Left ventricle myocardium inferior (tissue), 1 donor: Measurements from ENCODE around the gene ATP6V1D. TPM values are rescaled to one million over a fixed set of nuclear protein-coding genes. Genes with fewer than 3 reads are reported as not detected.

Source experiments
- DNase-seq: peaks from one replicate; pipeline ENCODE4 v3.0.0-alpha.2; 2020
- H3K27ac ChIP-seq: fragments of 200-600 bp; replicated peaks from 2 replicates; pipeline ENCODE4 v1.8.0; 2021
- H3K27me3 ChIP-seq: fragments of 200-600 bp; 2 replicates; pipeline ENCODE4 v1.8.0; 2021; ENCODE audit warnings: low read depth
- H3K36me3 ChIP-seq: fragments of 200-600 bp; 2 replicates; pipeline ENCODE4 v1.8.0; 2021
- H3K4me1 ChIP-seq: fragments of 200-600 bp; 2 replicates; pipeline ENCODE4 v1.8.0; 2021
- H3K4me3 ChIP-seq: fragments of 200-600 bp; 2 replicates; pipeline ENCODE4 v1.8.0; 2021; ENCODE audit warnings: mild to moderate bottlenecking, moderate library complexity
- H3K9me3 ChIP-seq: fragments of 200-600 bp; replicated peaks from 2 replicates; pipeline ENCODE4 v1.8.0; 2021
- CTCF ChIP-seq: fragments of 200-600 bp; IDR thresholded peaks from 2 replicates; pipeline ENCODE4 v1.8.0; 2021; ENCODE audit warnings: antibody characterized with exemption, mild to moderate bottlenecking, borderline replicate concordance
- intact Hi-C: fragments of 100-400 bp; cut with micrococcal nuclease; formaldehyde crosslinking; loops from one replicate; pipeline ENCODE4 v1.11.0; 2022
- total RNA-seq: library from RNA; stranded (reverse); fragmentation: NEBNext Ultra II Directional; extraction: Animal tissue kit (Norgen Biotek cat#: 25700); gene quantifications from one replicate; pipeline ENCODE4 v1.2.1, GENCODE V29; 2021
- donor health status: DM: no; HTN: yes; CAD: no; lungs with severe emphysema.

ATP6V1D gene
- total RNA-seq, 1 donor from 2014 or later = 185 TPM

DNA sequence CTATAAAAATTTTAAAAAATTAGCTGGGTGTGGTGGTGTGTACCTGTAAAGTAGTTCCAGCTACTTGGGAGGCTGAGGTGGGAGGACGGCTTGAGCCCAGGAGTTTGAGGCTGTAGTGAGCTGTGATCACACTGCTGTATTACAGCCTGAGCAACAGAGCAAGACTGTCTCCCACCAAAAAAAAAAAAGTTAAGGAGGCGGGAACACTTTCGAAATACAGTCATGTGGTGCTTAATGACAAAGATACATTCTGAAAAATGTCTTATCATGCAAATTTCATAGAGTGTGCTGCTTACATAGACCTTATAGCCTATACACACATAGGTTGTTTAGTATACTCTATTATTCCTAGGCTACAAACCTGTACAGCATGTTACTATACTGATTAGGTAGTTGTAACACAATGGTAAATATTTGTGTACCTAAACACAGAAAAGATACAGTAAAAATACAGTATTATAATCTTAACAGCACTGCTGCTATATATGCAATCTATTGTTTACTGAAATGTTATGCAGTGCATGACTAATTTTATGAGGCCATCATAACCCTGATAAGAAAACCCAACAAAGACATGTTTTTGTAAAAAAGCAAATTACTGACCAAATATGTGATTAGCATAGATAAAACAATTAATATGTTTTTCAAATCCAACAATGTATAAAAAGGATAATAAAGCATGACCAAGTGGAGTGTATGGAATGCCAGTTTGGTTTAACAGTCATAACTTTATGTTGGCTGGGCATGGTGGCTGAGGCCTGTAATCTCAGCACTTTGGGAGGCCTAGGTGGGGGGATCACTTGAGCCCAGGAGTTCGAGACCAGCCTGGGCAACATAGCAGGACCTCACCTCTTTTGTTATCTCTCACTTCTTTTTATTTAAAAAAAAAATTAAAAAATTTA lies 11.9 kb upstream of the ATP6V1D start:
- no peak for DNase-seq
- intact Hi-C loops = no loop called here
- peaks cover 95% of the 10 kb centered on the region for H3K36me3 ChIP-seq
- no peak overlapping the region for H3K27ac ChIP-seq
- no peak overlapping the region for H3K4me3 ChIP-seq
- H3K27me3 ChIP-seq = no peaks in the 10 kb centered on the region
- H3K9me3 ChIP-seq = no peaks in the 10 kb centered on the region
- peaks cover 19% of the 10 kb centered on the region for H3K4me1 ChIP-seq
- TF ChIP-seq CTCF = no peak

DNA sequence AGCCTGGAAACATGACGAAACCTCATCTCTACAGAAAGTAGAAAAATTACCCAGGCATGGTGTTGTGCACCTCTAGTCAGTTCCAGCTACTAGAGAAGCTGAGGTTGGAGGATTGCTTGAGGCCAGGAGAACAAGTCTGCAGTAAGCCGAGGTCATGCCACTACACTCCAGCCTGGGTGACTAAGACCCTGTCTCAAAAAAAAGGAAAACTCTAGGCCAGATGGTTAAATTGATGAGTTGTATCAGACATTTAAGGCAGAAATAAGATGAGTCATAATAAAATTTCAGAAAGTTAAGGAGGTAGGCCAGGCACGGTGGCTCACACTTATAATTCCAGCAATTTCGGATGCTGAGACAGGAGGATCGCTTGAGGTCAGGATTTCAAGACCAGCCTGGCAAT lies 11.2 kb upstream of the ATP6V1D start:
- Histone ChIP-seq H3K36me3 (peaks cover 95% of the 10 kb centered on the region), H3K4me3 (no peak overlapping the region), H3K4me1 (peaks cover 23% of the 10 kb centered on the region), H3K27ac (no peak overlapping the region), H3K9me3 (no peaks in the 10 kb centered on the region), H3K27me3 (no peaks in the 10 kb centered on the region)
- intact Hi-C loops = no loop called here
- no peak for DNase-seq
- no peak for TF ChIP-seq CTCF

- Histone ChIP-seq H3K9me3 (no peaks in the 10 kb centered on the region), H3K36me3 (peaks cover 66% of the 10 kb centered on the region), H3K27ac (no peak overlapping the region), H3K4me1 (peaks cover 73% of the 10 kb centered on the region), H3K4me3 (no peak overlapping the region), H3K27me3 (no peaks in the 10 kb centered on the region)
- intact Hi-C loops = no loop called here
- TF ChIP-seq CTCF = no peak
- no peak for DNase-seq
These were observed 5.9 kb upstream of the ATP6V1D start for GRCh38 chr14:67365476-67365875.

GRCh38 chr14:67360470-67361206 lies 1.0 kb upstream of the ATP6V1D start:
- intact Hi-C loops = no loop called here
- Histone ChIP-seq H3K4me1 (peaks cover 93% of the 10 kb centered on the region), H3K9me3 (no peaks in the 10 kb centered on the region), H3K4me3 (peak overlapping the region; percentile 87), H3K27ac (peak overlapping the region; percentile 99), H3K36me3 (peaks cover 18% of the 10 kb centered on the region), H3K27me3 (no peaks in the 10 kb centered on the region)
- DNase-seq = no peak
- no peak for TF ChIP-seq CTCF

DNA sequence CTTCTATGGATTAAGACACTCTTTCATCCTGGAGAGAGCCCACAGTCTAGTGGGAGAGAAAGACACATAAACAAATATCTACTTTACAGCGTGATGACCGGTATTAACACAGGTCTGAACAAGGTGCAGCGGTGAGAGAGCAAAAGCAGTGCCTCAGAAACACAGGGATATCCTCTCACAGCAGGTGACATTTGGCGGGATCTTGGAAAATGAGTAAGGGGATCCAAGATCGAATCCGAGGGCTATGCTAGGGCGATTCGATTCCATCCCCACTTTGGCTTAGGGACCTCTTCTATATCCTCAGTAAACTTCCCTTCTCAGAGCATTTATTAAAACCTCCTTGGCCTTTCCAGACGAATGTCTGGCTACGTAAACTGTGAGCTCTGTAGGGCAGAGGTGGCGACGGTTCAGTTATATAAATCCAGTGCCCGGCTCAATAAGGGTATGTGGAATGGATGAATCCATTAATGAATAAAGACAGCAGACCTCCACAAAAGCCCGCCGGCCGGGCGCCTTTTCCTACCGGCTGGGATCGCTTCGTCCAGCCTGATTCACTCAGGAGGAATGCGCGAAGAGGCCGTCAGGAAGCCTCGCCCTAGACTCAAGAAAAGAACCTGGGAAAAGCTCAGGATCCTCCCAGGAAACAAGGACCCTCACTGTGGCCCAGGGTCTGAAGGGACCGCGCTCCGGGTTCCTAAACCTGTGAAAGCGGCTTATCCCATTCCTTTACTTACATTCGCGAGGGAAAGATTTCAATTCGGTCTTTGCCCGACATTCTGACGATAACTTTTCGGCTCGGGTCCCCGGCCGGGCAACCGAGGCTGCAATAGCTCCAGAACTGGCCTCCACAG lies 455 bp downstream of the ATP6V1D start:
- intact Hi-C loops = no loop called here
- peak; percentile 25 for DNase-seq
- no peaks in the 10 kb centered on the region for H3K27me3 ChIP-seq
- peaks cover 9% of the 10 kb centered on the region for H3K36me3 ChIP-seq
- H3K27ac ChIP-seq = peak overlapping the region; percentile 99
- H3K4me1 ChIP-seq = peaks cover 94% of the 10 kb centered on the region
- H3K9me3 ChIP-seq = no peaks in the 10 kb centered on the region
- TF ChIP-seq CTCF = no peak
- H3K4me3 ChIP-seq = peak overlapping the region; percentile 87
